ENCODE results near the gene CBLN3.
A peak's percentile ranks its signal among the peaks of the same experiment; 100 is the strongest.
"Not testable (repeated sequence)": the region's sequence is repeated elsewhere in the genome, so short reads cannot be mapped to it uniquely, and the experiment has no call there.

Gene CBLN3

DNA sequence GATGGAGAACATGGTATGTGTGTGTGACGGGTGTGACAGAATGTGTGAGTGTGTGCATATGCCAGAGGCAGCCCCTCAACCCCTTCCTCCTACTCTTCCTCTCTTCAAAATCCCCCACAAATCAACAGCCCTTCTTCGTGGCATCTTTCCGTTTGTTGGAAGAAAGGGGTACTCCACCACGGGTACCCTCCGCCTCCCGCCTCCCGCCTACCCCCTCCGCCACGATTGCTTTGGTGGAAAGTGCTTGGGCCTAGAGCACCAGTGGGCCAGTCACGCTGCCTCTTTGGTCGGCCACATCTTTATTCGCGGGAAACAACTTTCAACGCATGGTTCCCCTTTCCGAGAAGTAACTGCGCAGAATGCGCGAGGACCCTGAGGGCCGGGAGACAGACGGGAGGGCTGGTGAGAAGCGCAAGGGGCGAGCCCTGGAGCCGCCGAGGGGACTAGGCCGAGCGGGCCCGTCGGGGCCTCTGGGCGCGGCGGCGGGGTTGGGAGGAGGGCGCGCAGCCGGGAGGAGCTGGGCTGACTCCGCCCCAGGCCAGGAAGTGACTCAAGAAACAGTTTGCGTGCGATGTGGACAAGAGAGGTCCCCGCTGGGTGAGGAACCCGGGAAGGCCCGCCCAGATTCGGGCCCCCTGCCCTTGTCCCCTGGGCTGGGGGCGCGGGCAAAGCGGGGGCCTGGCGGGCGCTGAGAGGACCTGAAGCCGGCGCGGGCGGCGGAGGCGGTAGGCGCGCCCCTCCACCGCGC lies at the start of gene CBLN3, which contains the start of gene KHNYN:
TSS of gene CBLN3 (minus strand) at position 274 of the 748 bp plus-strand sequence. CDS start 614 bp downstream, outside the sequence.
TSS of gene KHNYN (plus strand) at position 560 of the 748 bp plus-strand sequence. CDS start 777 bp downstream, outside the sequence.
- TF ChIP-seq, protein P1, sequence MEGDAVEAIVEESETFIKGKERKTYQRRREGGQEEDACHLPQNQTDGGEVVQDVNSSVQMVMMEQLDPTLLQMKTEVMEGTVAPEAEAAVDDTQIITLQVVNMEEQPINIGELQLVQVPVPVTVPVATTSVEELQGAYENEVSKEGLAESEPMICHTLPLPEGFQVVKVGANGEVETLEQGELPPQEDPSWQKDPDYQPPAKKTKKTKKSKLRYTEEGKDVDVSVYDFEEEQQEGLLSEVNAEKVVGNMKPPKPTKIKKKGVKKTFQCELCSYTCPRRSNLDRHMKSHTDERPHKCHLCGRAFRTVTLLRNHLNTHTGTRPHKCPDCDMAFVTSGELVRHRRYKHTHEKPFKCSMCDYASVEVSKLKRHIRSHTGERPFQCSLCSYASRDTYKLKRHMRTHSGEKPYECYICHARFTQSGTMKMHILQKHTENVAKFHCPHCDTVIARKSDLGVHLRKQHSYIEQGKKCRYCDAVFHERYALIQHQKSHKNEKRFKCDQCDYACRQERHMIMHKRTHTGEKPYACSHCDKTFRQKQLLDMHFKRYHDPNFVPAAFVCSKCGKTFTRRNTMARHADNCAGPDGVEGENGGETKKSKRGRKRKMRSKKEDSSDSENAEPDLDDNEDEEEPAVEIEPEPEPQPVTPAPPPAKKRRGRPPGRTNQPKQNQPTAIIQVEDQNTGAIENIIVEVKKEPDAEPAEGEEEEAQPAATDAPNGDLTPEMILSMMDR (IDR thresholded peaks at IDR 0.05; ENCODE audit: insufficient read depth, missing control alignments) = no peak
- DNase-seq (ENCODE audit: insufficient read length, low spot score) (peak; percentile 96), FAIRE-seq (no peak)

DNA sequence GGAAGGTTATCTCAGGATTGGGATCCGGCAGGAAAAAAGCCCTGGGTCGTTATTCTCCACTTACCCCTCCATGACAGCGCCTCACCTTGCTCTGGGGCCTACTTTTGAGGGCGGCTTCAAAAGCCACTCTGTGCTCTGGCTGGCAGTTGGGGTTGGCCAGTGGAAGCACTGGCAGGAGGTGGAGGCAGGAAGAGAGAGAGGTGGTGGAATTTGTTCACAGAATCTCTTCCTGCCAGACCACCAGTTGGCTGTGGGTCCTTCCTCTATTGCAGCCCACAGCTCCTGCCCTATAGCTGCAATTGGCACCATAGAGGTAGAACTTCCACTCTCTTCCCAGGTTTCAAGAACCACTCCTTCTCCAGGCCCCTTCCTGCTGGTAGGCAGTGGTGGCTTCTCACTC lies 45.8 kb upstream of the CBLN3 start:
- no peak for DNase-seq (ENCODE audit: insufficient read length, low spot score)
- no peak for FAIRE-seq
- TF ChIP-seq, protein P1 (IDR thresholded peaks at IDR 0.05; ENCODE audit: insufficient read depth, missing control alignments) = no peak

DNA sequence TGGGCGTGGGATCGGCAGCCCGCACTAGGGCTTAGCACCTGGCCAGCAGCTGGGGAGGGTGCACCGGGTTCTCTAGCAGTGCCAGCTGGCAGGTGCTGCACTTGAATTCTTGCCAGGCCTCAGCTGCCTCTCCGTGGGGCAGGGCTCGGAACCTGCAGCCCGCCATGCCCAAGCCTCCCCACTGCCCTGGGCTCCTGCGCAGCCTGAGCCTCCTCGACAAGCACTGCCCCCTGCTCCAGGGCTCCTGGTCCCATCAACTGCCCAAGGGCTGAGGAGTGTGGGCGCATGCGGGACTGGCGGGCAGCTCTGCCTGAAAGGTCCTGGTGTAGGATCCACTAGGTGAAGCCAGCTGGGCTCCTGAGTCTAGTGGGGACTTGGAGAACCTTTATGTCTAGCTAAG lies 43.7 kb upstream of the CBLN3 start:
- no peak for DNase-seq (ENCODE audit: insufficient read length, low spot score)
- no peak for FAIRE-seq
- TF ChIP-seq, protein P1 (IDR thresholded peaks at IDR 0.05; ENCODE audit: insufficient read depth, missing control alignments) = no peak

DNA sequence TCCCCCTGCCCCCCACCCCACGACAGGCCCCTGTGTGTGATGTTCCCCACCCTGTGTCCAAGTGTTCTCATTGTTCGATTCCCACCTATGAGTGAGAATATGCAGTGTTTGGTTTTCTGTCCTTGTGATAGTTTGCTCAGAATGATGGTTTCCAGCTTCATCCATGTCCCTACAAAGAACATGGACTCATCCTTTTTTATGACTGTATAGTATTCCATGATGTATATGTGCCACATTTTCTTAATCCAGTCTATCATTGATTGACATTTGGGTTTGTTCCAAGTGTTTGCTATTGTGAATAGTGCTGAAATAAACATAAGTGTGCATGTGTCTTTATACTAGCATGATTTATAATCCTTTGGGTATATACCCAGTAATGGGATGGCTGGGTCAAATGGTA lies 41.0 kb upstream of the CBLN3 start:
- not testable (repeated sequence) for FAIRE-seq; DNase-seq (ENCODE audit: insufficient read length, low spot score)

DNA sequence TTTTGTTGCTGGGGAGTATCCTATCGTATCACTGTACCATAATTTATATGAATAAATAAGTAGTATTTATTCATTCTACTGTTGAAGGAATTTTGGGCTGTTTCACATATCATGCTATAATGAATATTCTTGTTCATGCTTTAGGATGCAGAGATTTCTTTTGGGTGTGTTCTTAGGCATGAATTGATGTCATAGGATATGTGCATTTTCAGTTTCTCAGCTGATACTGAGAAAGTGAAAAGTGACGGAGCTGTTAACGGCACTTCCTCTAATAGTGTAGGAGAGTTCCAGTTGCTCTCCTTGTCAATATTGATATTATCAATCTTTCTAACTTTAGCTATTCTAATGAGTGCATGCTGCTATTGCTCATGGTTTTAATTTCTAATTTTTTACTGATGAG lies 36.3 kb upstream of the CBLN3 start:
- no peak for FAIRE-seq
- no peak for DNase-seq (ENCODE audit: insufficient read length, low spot score)
- TF ChIP-seq, protein P1 (IDR thresholded peaks at IDR 0.05; ENCODE audit: insufficient read depth, missing control alignments) = no peak

DNA sequence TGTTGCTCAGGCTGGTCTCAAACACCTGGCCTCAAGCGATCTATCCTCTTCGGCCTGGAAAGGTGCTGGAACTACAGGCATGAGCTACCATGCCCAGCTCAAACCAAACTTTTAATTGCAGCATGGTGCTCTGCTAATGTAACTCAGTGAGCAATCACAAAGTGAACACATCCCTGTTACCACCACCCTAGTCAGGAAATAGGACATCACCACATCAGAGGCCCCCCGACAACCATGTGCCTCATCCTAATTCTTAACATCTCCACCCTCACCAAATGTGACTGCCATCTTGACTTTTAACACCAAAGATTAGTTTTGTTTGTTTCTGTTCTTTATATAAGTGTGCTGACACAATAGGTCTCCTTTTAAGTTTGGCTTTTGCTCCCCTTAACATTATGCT lies 35.9 kb upstream of the CBLN3 start:
- no peak for FAIRE-seq

DNA sequence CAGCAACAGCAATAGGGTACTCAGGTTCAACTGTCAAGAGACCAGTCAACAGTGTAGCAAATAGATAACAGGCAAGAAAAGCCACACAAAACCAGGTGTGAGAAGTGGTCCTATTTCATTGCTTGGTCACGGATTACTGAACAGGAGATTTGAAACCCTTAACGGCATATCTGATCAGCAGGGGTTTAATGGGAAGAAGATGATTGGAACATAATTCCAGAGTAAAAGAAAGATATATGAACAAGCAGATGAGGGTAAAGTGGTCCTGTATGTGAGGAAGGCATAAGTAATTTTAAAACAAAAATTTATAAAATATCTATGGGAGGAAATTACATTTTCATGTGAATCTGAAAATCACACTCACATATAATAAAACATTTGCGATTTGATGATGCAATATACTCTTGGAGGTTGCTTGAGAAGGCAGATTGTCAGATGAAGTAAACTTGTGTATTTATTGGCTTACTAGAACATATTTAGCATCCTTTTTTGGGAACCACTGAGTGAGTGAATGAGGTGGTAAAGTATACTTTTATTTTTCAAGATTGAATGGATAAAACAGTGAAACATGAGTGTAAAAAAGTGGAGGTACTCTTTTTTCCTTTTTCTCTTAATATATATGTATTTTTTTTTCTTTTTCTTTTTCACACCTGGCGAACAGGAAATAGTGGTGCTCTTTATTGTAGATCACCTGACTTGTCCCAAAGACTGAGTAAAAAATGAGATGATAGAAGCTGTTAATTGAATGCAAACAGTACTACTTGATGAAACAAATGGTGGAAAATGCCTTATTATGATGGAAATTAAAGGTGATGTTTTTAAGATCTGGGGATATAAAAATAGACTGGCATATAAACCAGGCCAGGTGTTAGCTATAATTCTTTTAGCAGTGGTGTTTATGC lies 34.7 kb upstream of the CBLN3 start:
- FAIRE-seq (no peak), DNase-seq (ENCODE audit: insufficient read length, low spot score) (no peak)
- TF ChIP-seq, protein P1 (IDR thresholded peaks at IDR 0.05; ENCODE audit: insufficient read depth, missing control alignments) = no peak

More for the DNA sequence above, 35.9 kb upstream of the CBLN3 start:
- TF ChIP-seq, protein P1 (IDR thresholded peaks at IDR 0.05; ENCODE audit: insufficient read depth, missing control alignments) = no peak
- no peak for DNase-seq (ENCODE audit: insufficient read length, low spot score)

Data from D721Med (cell line).